GM21529 (cell line): ENCODE data around the gene C10orf71.
A peak's percentile ranks its signal among the peaks of the same experiment; 100 is the strongest.

Experiments
- ATAC-seq: cut with Tn5 transposase; IDR thresholded peaks from one replicate; pipeline ENCODE4 v1.9.1; 2021; ENCODE audit not compliant: unreplicated experiment

C10orf71 gene

DNA sequence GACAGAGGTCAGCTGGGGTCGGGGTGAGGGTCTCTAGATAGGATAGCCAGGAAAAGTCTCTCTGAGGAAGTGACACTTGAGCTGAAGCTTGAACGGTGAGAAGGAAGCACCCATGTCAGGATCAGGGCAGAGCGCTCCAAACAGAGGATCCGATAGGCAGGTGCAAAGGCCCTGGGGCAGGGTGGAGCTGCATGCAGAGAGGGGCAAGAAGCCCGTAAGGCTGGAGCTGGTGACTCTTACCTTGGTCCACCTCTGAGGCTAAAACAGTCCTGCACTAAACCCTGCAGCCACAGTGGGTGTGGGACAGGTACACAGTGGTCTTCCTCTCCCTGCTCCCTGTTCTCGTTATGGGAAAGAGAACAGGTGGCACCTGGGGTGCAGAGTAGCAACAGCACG, 5.8 kb upstream of the C10orf71 start:
- no peak for ATAC-seq

DNA sequence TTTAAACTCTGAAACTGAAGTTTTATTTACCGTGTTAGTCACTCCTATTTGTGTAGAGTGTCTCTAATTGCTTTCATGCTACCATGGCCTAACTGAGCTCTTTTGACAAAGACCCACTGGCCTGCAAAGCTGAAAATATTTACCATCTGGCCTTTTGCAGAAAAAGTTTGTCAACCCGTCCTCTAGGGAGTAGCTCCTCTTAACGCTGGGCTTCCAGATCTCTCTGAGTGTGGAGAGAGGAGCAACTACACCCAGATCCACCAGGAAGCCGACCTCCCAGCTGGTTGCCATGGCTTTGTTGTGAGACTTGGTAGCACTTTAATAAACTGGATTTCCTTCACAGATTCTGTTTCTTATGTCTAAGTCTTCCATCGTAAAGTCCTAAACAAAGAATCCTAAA, 4.2 kb upstream of the C10orf71 start:
- no peak for ATAC-seq

DNA sequence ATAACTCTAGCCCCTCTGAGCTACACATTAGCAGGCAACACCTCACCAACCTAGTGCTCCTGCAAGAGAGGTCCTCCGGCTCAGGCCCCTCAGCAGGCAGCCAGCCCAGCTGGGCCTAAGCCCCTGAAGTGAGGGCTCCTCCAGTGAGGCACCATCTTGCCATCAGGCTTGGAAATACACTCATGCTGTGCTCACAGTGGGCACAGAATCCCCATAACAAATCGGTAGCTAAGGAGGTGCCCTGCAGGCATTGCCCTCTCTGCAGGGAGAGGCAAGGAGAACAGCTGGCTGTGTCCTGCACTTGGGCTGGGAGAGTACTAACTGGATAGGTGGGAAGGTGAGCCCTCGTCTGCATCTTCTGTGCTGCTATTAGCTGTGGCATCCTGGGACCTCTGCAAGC, 3.7 kb upstream of the C10orf71 start:
- no peak for ATAC-seq

DNA sequence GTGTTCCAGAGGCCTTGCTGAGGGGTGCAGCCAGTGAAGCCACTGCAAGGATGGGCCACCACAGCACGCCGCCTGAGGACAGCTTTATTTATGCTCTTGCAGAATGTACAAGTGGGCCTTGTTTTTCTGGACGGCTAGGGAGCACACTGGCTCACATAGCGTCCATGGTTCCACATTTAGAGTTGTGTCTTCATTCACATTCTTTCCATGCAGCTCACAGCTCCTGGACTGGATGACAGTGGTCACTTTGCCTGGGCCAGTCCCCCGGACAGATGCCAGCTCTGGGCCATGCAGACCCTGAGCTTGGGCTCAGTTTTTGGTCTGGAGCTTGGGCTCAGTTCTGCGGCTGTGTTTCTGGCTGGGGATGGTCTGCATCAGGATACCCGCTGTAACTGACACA, 2.6 kb upstream of the C10orf71 start:
- ATAC-seq: no peak

- no peak for ATAC-seq
Observed at GRCh38 chr10:49296836-49297235, 2.1 kb upstream of the C10orf71 start.

DNA sequence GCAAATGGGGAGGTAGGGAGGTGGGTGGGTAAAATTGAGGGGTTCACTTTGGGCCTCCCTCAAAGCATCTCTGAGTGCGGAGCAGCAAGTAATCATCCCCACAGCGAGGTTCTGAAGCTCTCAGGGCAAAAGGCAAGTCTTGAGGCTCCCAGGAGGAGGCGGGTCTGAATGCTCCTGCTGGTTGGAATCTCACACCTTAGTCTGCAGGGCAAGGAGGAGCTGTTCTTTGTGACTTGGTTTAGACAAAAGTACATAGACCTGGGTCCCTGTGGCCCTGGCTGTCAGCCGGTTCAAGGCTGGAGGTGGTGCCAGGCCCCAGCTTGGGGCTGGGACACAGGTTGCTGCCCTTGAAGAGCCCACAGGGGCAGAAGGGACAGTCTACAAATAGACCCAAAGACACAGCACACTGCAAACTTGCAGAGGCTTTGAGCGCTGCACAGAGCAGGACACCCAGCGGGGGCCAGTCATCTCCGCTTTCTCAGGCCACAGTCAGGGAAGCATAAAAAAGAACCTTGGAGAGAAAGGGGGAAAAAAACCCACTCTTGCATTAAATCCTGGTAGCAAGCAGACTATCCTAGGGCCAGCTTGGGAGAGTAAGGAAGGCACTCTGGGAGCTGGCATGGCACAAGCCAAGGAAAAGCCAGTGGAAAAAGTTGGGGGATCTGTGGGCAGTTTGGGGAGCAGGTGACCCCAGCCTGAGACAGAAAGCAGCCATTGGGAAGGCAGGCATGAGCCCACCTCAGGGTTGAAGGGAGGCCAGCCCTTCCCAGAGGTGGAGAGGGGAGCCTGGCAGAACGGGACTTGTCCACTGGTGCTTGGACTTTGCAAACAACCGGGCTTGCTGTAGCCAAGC, 926 bp upstream of the C10orf71 start:
- no peak for ATAC-seq

- no peak for ATAC-seq
Observed at GRCh38 chr10:49298671-49298982, 343 bp upstream of the C10orf71 start.

DNA sequence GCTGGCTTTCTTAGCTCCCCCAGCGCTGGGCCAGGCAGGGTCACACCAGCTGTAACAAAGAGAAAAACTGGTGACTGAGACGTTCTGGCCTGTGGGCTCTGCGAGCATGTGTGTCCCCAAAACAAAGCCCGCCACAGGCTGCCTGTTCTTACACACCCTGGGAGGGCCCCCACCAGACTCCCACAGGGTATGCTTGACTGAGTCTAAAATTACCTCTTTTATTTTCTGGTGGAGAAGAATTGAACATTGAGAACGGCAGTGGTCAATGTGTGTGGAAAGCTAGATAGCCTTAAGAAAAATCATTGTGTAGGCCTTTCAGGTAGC, 808 bp downstream of the C10orf71 start:
- peak; percentile 54 for ATAC-seq

DNA sequence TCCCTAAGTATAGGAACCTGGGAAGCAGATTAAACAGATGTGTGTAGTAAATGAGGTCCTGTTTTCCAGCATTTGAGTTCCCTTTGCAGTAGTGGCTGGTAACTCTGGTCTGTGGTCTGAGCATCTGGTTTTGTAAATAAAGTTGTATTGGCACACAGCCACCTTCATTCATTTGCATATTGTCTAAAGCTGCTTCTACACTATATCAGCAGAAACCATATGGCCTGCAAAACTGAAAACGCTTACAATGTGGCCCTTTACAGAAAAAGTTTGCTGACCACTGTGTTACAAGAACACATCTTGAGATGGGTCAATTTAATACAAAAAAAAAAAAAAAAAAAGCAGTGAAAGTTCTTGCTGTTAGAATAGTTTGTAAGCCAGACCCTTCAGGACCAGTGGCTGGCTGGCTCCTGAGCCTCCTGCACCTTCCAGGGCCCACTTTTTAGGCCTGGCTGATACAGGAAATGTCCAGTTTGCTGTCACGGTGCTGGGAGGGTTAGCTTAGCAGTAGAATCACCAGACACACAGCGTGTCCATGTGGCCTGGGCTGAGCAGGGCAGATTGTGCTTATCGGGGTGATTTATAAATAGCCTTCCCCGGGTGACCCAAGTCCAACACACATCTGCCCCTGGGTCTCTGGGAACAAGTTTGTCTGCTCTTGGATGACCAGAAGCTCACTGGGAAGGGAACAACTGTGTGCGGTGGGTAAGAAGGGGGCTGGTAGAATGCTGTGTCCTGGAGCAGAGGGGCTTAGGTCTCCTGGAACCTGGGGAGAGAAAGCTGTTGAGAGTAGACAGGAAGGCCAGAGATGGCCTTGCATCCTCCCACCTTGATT, 1.4 kb downstream of the C10orf71 start:
- ATAC-seq: peak; percentile 76

GRCh38 chr10:49301302-49301701, 2.3 kb downstream of the C10orf71 start:
- ATAC-seq: no peak

DNA sequence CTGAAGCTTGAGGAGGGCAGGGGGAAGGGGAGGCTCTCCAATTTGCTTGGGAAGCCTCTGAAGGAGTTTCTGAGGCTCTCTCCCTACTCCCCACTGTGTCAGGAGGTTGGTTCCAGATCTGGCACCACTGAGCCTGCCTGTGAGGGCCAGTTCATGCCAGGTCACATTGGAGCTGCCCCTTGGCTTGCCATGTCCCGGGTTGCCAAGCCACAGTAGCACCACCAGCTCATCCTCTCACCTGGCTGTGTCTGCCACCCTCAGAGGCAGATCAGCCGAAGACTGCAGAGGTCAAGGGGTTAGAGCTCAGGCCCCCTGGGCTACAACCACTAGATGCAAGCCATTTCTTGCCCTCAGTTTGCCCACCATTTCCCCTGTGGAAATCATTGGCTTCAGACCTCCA, 3.1 kb downstream of the C10orf71 start:
- no peak for ATAC-seq

DNA sequence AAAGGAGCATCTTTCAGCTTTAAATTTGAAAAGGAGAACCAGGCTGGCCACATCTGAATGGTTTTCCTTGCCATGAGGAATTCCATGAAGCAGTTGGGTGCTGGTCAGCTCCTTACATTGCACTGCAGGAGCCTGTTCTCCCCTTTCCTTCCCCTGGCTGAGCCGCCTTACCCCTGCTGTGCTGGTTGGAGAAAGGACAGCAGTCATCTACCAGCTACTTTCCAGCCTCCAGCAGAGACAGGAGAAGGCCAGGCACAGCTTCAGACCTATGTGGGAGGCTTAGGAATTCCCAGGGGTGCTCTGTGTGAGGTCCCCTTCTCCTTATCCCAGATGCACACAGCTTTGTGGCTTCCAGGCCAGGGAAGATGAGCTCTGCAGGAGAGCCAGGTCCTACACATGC, 4.7 kb downstream of the C10orf71 start:
- ATAC-seq: no peak

- no peak for ATAC-seq
Observed at GRCh38 chr10:49304137-49304536, 5.2 kb downstream of the C10orf71 start.

DNA sequence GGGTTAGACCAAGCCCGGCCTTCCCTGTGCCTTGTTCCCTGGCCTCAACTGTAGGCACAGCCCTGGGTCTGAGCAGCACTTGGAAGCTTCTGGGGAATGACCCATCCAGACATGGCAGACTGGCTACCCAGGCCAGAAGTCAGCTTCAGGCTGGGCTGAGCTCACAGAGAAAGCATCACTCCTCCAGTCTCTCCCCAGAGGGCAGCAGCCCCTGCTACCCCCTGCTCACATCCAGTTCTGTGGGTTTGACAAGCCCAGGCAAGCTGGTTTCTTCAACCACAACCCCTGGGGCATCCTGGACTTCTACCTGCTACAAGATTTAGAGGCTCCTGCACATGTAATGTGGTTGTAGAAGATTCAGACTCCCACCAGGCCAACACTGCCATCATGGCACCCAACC, 9.0 kb downstream of the C10orf71 start:
- ATAC-seq: no peak

GRCh38 chr10:49308881-49309280, 9.9 kb downstream of the C10orf71 start:
- no peak for ATAC-seq

- peak; percentile 73 for ATAC-seq
Observed at GRCh38 chr10:49309691-49310411, 10.9 kb downstream of the C10orf71 start.

DNA sequence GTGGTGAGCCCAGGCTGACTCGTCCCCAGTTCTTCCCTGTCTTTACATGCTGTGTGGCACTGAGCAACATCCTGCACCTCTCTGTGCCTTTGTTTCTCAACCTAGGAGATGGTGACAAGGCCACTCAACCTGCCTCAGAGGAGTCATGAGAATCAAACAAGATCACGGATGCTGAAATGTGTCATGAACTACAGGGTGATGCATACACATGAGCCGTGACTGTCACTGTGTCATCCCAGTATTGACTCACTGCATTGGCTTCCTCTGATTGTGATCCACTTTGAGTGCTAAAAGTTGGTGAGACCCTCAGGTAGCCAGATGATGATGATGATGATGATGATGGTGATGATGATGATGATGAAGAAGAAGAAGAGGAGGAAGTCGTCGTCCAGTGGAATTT, 11.5 kb downstream of the C10orf71 start:
- peak; percentile 12 for ATAC-seq

GRCh38 chr10:49310901-49311554, 12.1 kb downstream of the C10orf71 start:
- no peak for ATAC-seq

- ATAC-seq: no peak
Observed at GRCh38 chr10:49311555-49312236, 12.7 kb downstream of the C10orf71 start.

- no peak for ATAC-seq
Observed at GRCh38 chr10:49312246-49312869, 13.4 kb downstream of the C10orf71 start.
